GM18520 (cell line): Measurements from ENCODE around the gene VAV3.
"Not testable (repeated sequence)": the region's sequence is repeated elsewhere in the genome, so short reads cannot be mapped to it uniquely, and the experiment has no call there.

Experiments
- ATAC-seq: cut with Tn5 transposase; IDR thresholded peaks from one replicate; pipeline ENCODE4 v1.9.1; 2021; ENCODE audit not compliant: unreplicated experiment

VAV3 gene

GRCh38 chr1:107762751-107763390 lies 202.1 kb downstream of the VAV3 start:
- ATAC-seq, result no peak

- no peak for ATAC-seq
These were observed 204.9 kb downstream of the VAV3 start for GRCh38 chr1:107760065-107760464.

GRCh38 chr1:107750364-107750959 lies 214.5 kb downstream of the VAV3 start:
- ATAC-seq, result no peak

GRCh38 chr1:107748531-107748930 lies 216.4 kb downstream of the VAV3 start:
- no peak for ATAC-seq

- ATAC-seq, result no peak
These were observed 223.7 kb downstream of the VAV3 start for GRCh38 chr1:107741242-107741641.

- ATAC-seq, result no peak
These were observed 224.4 kb downstream of the VAV3 start for GRCh38 chr1:107740579-107740978.

- no peak for ATAC-seq
These were observed 225.3 kb downstream of the VAV3 start for GRCh38 chr1:107739651-107740050.

- ATAC-seq, result no peak
These were observed 225.8 kb downstream of the VAV3 start for GRCh38 chr1:107739201-107739600.

GRCh38 chr1:107733401-107733800 lies 231.6 kb downstream of the VAV3 start:
- ATAC-seq, result not testable (repeated sequence)

- ATAC-seq, result no peak
These were observed 237.1 kb downstream of the VAV3 start for GRCh38 chr1:107727866-107728265.

- no peak for ATAC-seq
These were observed 238.1 kb downstream of the VAV3 start for GRCh38 chr1:107726860-107727259.

- ATAC-seq, result no peak
These were observed 240.3 kb downstream of the VAV3 start for GRCh38 chr1:107724648-107725047.

- ATAC-seq, result not testable (repeated sequence)
These were observed 244.8 kb downstream of the VAV3 start for GRCh38 chr1:107720210-107720609.

- no peak for ATAC-seq
These were observed 255.0 kb downstream of the VAV3 start for GRCh38 chr1:107710005-107710404.

GRCh38 chr1:107707111-107707510 lies 257.9 kb downstream of the VAV3 start:
- ATAC-seq, result no peak

GRCh38 chr1:107706182-107706581 lies 258.8 kb downstream of the VAV3 start:
- no peak for ATAC-seq

GRCh38 chr1:107704911-107705310 lies 260.1 kb downstream of the VAV3 start:
- no peak for ATAC-seq

- no peak for ATAC-seq
These were observed 261.9 kb downstream of the VAV3 start for GRCh38 chr1:107702946-107703571.

GRCh38 chr1:107700651-107701050 lies 264.3 kb downstream of the VAV3 start:
- not testable (repeated sequence) for ATAC-seq

- ATAC-seq, result no peak
These were observed 266.8 kb downstream of the VAV3 start for GRCh38 chr1:107698161-107698560.

- ATAC-seq, result no peak
These were observed 269.6 kb downstream of the VAV3 start for GRCh38 chr1:107695341-107695740.

- no peak for ATAC-seq
These were observed 272.2 kb downstream of the VAV3 start for GRCh38 chr1:107692580-107693345.
